WTC11 (cell line): ENCODE measurements around the gene CLDN22.

Experiments used
- ATF3 ChIP-seq: sonication (generic); formaldehyde crosslinking; conservative IDR thresholded peaks from 2 replicates; pipeline ENCODE4 v1.8.1; 2022; ENCODE audit warnings: mild to moderate bottlenecking, missing genetic modification reagents
- ATF6 ChIP-seq: sonication (generic); formaldehyde crosslinking; IDR thresholded peaks from 2 replicates; pipeline ENCODE4 v1.8.1; 2023; ENCODE audit warnings: mild to moderate bottlenecking, missing genetic modification reagents
- CREM ChIP-seq: sonication (generic); formaldehyde crosslinking; IDR thresholded peaks from 2 replicates; pipeline ENCODE4 v1.8.1; 2022; ENCODE audit warnings: mild to moderate bottlenecking, missing genetic modification reagents, moderate library complexity
- CTCF ChIP-seq: fragments of 200-600 bp; IDR thresholded peaks from 2 replicates; pipeline ENCODE4 v1.8.0; 2022; ENCODE audit warnings: antibody characterized with exemption
- ESRRA ChIP-seq: sonication (generic); formaldehyde crosslinking; IDR thresholded peaks from 2 replicates; pipeline ENCODE4 v1.8.1; 2022; ENCODE audit warnings: mild to moderate bottlenecking, missing genetic modification reagents, borderline replicate concordance
- IRF2 ChIP-seq: sonication (generic); formaldehyde crosslinking; IDR thresholded peaks from 2 replicates; pipeline ENCODE4 v1.8.0; 2022; ENCODE audit warnings: low read depth, missing genetic modification reagents, borderline replicate concordance
- MAX ChIP-seq: sonication (generic); formaldehyde crosslinking; IDR thresholded peaks from 2 replicates; pipeline ENCODE4 v1.8.0; 2022; ENCODE audit warnings: mild to moderate bottlenecking, missing genetic modification reagents
- NFYB ChIP-seq: sonication (generic); formaldehyde crosslinking; conservative IDR thresholded peaks from 2 replicates; pipeline ENCODE4 v1.8.0; 2022; ENCODE audit warnings: low read depth, missing genetic modification reagents
- SP1 ChIP-seq: sonication (generic); formaldehyde crosslinking; conservative IDR thresholded peaks from 2 replicates; pipeline ENCODE4 v1.8.1; 2022; ENCODE audit warnings: missing genetic modification reagents
- USF1 ChIP-seq: sonication (generic); formaldehyde crosslinking; IDR thresholded peaks from 2 replicates; pipeline ENCODE4 v1.8.0; 2022; ENCODE audit warnings: mild to moderate bottlenecking, missing genetic modification reagents
- USF2 ChIP-seq: sonication (generic); formaldehyde crosslinking; IDR thresholded peaks from 2 replicates; pipeline ENCODE4 v1.8.1; 2023; ENCODE audit warnings: mild to moderate bottlenecking, missing genetic modification reagents, moderate library complexity
- ZMAT4 ChIP-seq: fragments of 250-450 bp; sonication (Bioruptor Pico); IDR thresholded peaks from 2 replicates; pipeline ENCODE4 v1.9.0; 2021; ENCODE audit warnings: mild to moderate bottlenecking
- ZNF425 ChIP-seq: fragments of 250-450 bp; sonication (Bioruptor Pico); conservative IDR thresholded peaks from 2 replicates; pipeline ENCODE4 v1.9.0; 2021; ENCODE audit warnings: mild to moderate bottlenecking

- no peak for TF ChIP-seq CREM (CRISPR knock-in tag)
- TF ChIP-seq MAX (CRISPR knock-in tag), result no peak
- no peak for TF ChIP-seq CTCF
- no peak for TF ChIP-seq ZMAT4 (CRISPR knock-in tag)
- TF ChIP-seq IRF2 (CRISPR knock-in tag), result no peak
- no peak for TF ChIP-seq ATF3 (CRISPR knock-in tag)
- no peak for TF ChIP-seq USF1 (CRISPR knock-in tag)
- TF ChIP-seq USF2 (CRISPR knock-in tag), result no peak
- TF ChIP-seq NFYB (CRISPR knock-in tag), result no peak
- no peak for TF ChIP-seq ZNF425
- TF ChIP-seq SP1 (CRISPR knock-in tag), result no peak
- TF ChIP-seq ESRRA (CRISPR knock-in tag), result no peak
- no peak for TF ChIP-seq ATF6
Observed at GRCh38 chr4:183295711-183296110, 24.4 kb downstream of the CLDN22 start.
